IMR-90 (cell line): ENCODE results near the gene TPST1. TPM values are rescaled to one million over a fixed set of nuclear protein-coding genes. Genes with fewer than 3 reads are reported as not detected.

Experiments used
- ATAC-seq: fragments of 200-7000 bp; cut with Tn5 transposase; 2 replicates; pipeline ENCODE4 v1.9.1; 2020; ENCODE audit warnings: low read depth, mild to moderate bottlenecking, moderate library complexity
- BruUV-seq: library from RNA; stranded (reverse); fragments of 400-500 nt; replicated peaks from 2 replicates; lab custom pipeline; 2021; lab: Mats Ljungman, UMichigan
- CTCF ChIA-PET: fragments of 300-600 bp; formaldehyde crosslinking; extraction: SDS; loops from one replicate; lab custom pipeline; 2021; ENCODE audit warnings: antibody characterized with exemption; lab: Yijun Ruan, JAX
- POLR2A ChIA-PET: fragments of 300-600 bp; sonication (Branson Sonifier 250); formaldehyde crosslinking; loops from one replicate; lab custom pipeline; 2022; ENCODE audit warnings: antibody characterized with exemption; ENCODE audit not compliant: unreplicated experiment; lab: Charles Lee
- DNase-seq: peaks from one replicate; pipeline ENCODE4 v3.0.0; 2013
- H2AFZ ChIP-seq: replicated peaks from 2 replicates; pipeline ENCODE3; 2013; ENCODE audit warnings: low read length, mild to moderate bottlenecking; ENCODE audit not compliant: poor library complexity
- H2AK5ac ChIP-seq: 2 replicates; pipeline ENCODE4 v1.6.1; 2013; ENCODE audit warnings: low read depth, low read length, inconsistent platforms
- H2AK9ac ChIP-seq: replicated peaks from 2 replicates; pipeline ENCODE3; 2013; ENCODE audit warnings: mild to moderate bottlenecking, low read depth, low read length, moderate library complexity; ENCODE audit not compliant: poor library complexity
- H2BK120ac ChIP-seq: 2 replicates; pipeline ENCODE4 v1.6.1; 2013; ENCODE audit warnings: low read depth, low read length, inconsistent platforms
- H2BK15ac ChIP-seq: 3 replicates; pipeline ENCODE4 v1.6.1; 2013; ENCODE audit warnings: low read depth, low read length, inconsistent platforms
- H2BK20ac ChIP-seq: 2 replicates; pipeline ENCODE4 v1.6.1; 2013; ENCODE audit warnings: low read depth, mild to moderate bottlenecking, inconsistent platforms, low read length, moderate library complexity
- H2BK5ac ChIP-seq: 2 replicates; pipeline ENCODE4 v1.6.1; 2013; ENCODE audit warnings: mild to moderate bottlenecking, low read depth, low read length, inconsistent platforms; ENCODE audit not compliant: poor library complexity, severe bottlenecking
- H3K14ac ChIP-seq: replicated peaks from 2 replicates; pipeline ENCODE4 v1.6.1; 2013; ENCODE audit warnings: low read depth, low read length, inconsistent platforms
- H3K18ac ChIP-seq: 2 replicates; pipeline ENCODE4 v1.6.1; 2013; ENCODE audit warnings: low read depth, low read length, control low read depth
- H3K23ac ChIP-seq: 2 replicates; pipeline ENCODE4 v1.6.1; 2013; ENCODE audit warnings: low read depth, low read length, inconsistent platforms
- H3K27ac ChIP-seq: 2 replicates; pipeline ENCODE4 v1.5.1; 2013; ENCODE audit warnings: mild to moderate bottlenecking, control low read depth, low read length; ENCODE audit not compliant: insufficient read depth
- H3K27me3 ChIP-seq: 2 replicates; pipeline ENCODE4 v1.6.1; 2013; ENCODE audit warnings: low read length; ENCODE audit not compliant: control insufficient read depth, insufficient read depth
- H3K36me3 ChIP-seq: 2 replicates; pipeline ENCODE4 v1.6.1; 2013; ENCODE audit warnings: low read length, mixed read lengths; ENCODE audit not compliant: control insufficient read depth, insufficient read depth
- H3K4ac ChIP-seq: 2 replicates; pipeline ENCODE4 v1.6.1; 2013; ENCODE audit warnings: low read depth, low read length, inconsistent platforms
- H3K4me1 ChIP-seq: 2 replicates; pipeline ENCODE4 v1.6.1; 2013; ENCODE audit warnings: low read length, mixed read lengths; ENCODE audit not compliant: control insufficient read depth, insufficient read depth
- H3K4me2 ChIP-seq: 2 replicates; pipeline ENCODE4 v1.6.1; 2013; ENCODE audit warnings: low read depth, mild to moderate bottlenecking, control low read depth, low read length, moderate library complexity
- H3K4me3 ChIP-seq: 2 replicates; pipeline ENCODE4 v1.5.1; 2013; ENCODE audit warnings: low read depth, mild to moderate bottlenecking, control low read depth, low read length, moderate library complexity; ENCODE audit not compliant: insufficient read depth
- H3K56ac ChIP-seq: 2 replicates; pipeline ENCODE4 v1.6.1; 2013; ENCODE audit warnings: low read length, inconsistent platforms; ENCODE audit not compliant: insufficient read depth; ENCODE audit errors: extremely low read depth
- H3K79me1 ChIP-seq, 2 experiments: 2 replicates each; pipeline ENCODE4 v1.6.1; 2013; ENCODE audit warnings: low read length in 2 of 2, inconsistent platforms in 1 of 2, low read depth in 1 of 2
- H3K9ac ChIP-seq: 2 replicates; pipeline ENCODE4 v1.6.1; 2013; ENCODE audit warnings: low read depth, low read length, control low read depth
- H3K9me1 ChIP-seq: 2 replicates; pipeline ENCODE4 v1.6.1; 2013; ENCODE audit warnings: low read length, inconsistent platforms; ENCODE audit not compliant: insufficient read depth
- H3K9me3 ChIP-seq: 2 replicates; pipeline ENCODE4 v1.6.1; 2013; ENCODE audit warnings: low read length; ENCODE audit not compliant: control insufficient read depth, insufficient read depth
- H4K20me1 ChIP-seq: 2 replicates; pipeline ENCODE4 v1.6.1; 2013; ENCODE audit warnings: low read length, inconsistent platforms; ENCODE audit not compliant: insufficient read depth
- H4K5ac ChIP-seq: 2 replicates; pipeline ENCODE4 v1.6.1; 2013; ENCODE audit warnings: mild to moderate bottlenecking, low read depth, low read length, control low read depth
- H4K8ac ChIP-seq, 2 experiments: 2 replicates each; pipeline ENCODE4 v1.6.1; 2013; ENCODE audit warnings: low read depth in 2 of 2, low read length in 2 of 2, control low read depth in 1 of 2, inconsistent platforms in 1 of 2
- H4K91ac ChIP-seq: 2 replicates; pipeline ENCODE4 v1.6.1; 2013; ENCODE audit warnings: low read depth, low read length, inconsistent platforms; ENCODE audit not compliant: insufficient read depth
- BHLHE40 ChIP-seq: fragments of 150-350 bp; IDR thresholded peaks from 2 replicates; pipeline ENCODE4 v1.6.1; 2016; ENCODE audit warnings: mild to moderate bottlenecking, low read depth, low read length
- CHD1 ChIP-seq: IDR thresholded peaks from 2 replicates; pipeline ENCODE4 v1.6.1; 2012; ENCODE audit warnings: low read depth, low read length, improper control_type of control experiment
- MXI1 ChIP-seq: IDR thresholded peaks from 2 replicates; pipeline ENCODE4 v1.6.1; 2012; ENCODE audit warnings: low read depth, mild to moderate bottlenecking, low read length, moderate library complexity, borderline replicate concordance
- RCOR1 ChIP-seq: IDR thresholded peaks from 2 replicates; pipeline ENCODE4 v1.6.1; 2012; ENCODE audit warnings: mild to moderate bottlenecking, low read length, improper control_type of control experiment; ENCODE audit not compliant: insufficient replicate concordance
- USF2 ChIP-seq: fragments of 150-350 bp; IDR thresholded peaks from 2 replicates; pipeline ENCODE4 v1.6.1; 2017; ENCODE audit warnings: mild to moderate bottlenecking, antibody characterized with exemption, low read length, low read depth
- WGBS, 2 experiments: methylation state at CpG; one replicate each; pipeline versions ENCODE4 v1.1.5 to v1.1.7; 2013; ENCODE audit warnings: missing lambda C conversion rate in 2 of 2; ENCODE audit not compliant: insufficient read length in 1 of 2; ENCODE audit errors: extremely low coverage in 2 of 2; 5-methylcytosine and 5-hydroxymethylcytosine counted together
- dilution Hi-C: fragments of 300-500 bp; cut with HindIII; formaldehyde crosslinking; loops from one replicate; pipeline ENCODE4 v1.14.3; 2018; ENCODE audit warnings: low sequenced_read_pairs; ENCODE audit not compliant: unreplicated experiment
- in situ Hi-C: fragments of 300-500 bp; cut with MboI; formaldehyde crosslinking; loops from 3 replicates; pipeline ENCODE4 v1.14.3; 2019; ENCODE audit warnings: low sequenced_read_pairs, inconsistent platforms, mixed read lengths
- intact Hi-C: fragments of 100-400 bp; cut with micrococcal nuclease; formaldehyde crosslinking; loops from 2 replicates; pipeline ENCODE4 v1.10.0; 2022
- polyA plus RNA-seq, 3 experiments: library from polyadenylated mRNA; depleted of rRNA; stranded (reverse); fragments of >200 nt; gene quantifications; 2 replicates each; pipeline ENCODE4 v1.2.3, GENCODE V29; 2012; ENCODE audit warnings: low replicate concordance in 1 of 3
- total RNA-seq: library from RNA; depleted of rRNA; stranded (reverse); fragments of >200 nt; gene quantifications from 2 replicates; pipeline ENCODE4 v1.2.3, GENCODE V29; 2012

The TPST1 gene
- total and polyA plus RNA-seq, 2 of the 4 experiments (the other 2 are of a cell fraction): 37.7 to 58.6 TPM

- Histone ChIP-seq H2BK120ac (no peak overlapping the region), H4K8ac (no peak overlapping the region), H2BK5ac (no peak overlapping the region), H3K36me3 (peaks cover 7% of the 10 kb centered on the region), H3K23ac (no peak overlapping the region), H4K91ac (no peak overlapping the region), H3K14ac (no peak overlapping the region), H4K5ac (no peak overlapping the region), H3K9ac (no peak overlapping the region), H4K20me1 (peaks cover 16% of the 10 kb centered on the region; the same call in 1 of the 2 replicates), H3K4me1 (peaks cover 4% of the 10 kb centered on the region), H2AFZ (no peak overlapping the region), H3K4ac (no peak overlapping the region), H2BK15ac (no peak overlapping the region), H3K9me3 (no peaks in the 10 kb centered on the region; the same call in 1 of the 2 replicates), H3K56ac (no peak overlapping the region), H3K18ac (no peak overlapping the region; the same call in 1 of the 2 replicates), H3K9me1 (peaks cover 3% of the 10 kb centered on the region; the same call in 1 of the 2 replicates), H3K27me3 (no peaks in the 10 kb centered on the region), H2AK5ac (no peak overlapping the region), H2AK9ac (no peak overlapping the region), H3K4me2 (no peak overlapping the region), H3K4me3 (no peak overlapping the region), H3K27ac (no peak overlapping the region), H2BK20ac (no peak overlapping the region), H3K79me1 (peaks cover 24 to 50% of the 10 kb centered on the region in 2 experiments)
- intact Hi-C loops (no loop called here), dilution Hi-C loops (no loop called here), in situ Hi-C loops (no loop called here)
- no CpG with 5 or more reads among the region's 5 CpGs for WGBS, 2 experiments
- no peak for TF ChIP-seq BHLHE40
- TF ChIP-seq USF2: no peak
- no peak for TF ChIP-seq RCOR1
- TF ChIP-seq CHD1: no peak
- TF ChIP-seq MXI1: no peak
- ATAC-seq (no peak), DNase-seq (no peak)
- BruUV-seq: no TSS peak
- ChIA-PET POLR2A (no interaction called here), CTCF (interaction anchor here (1.3 to 1.4 kb wide), 2 partner anchors 11 to 20 kb away, joined by 3 read pairs; no protein-coding TSS in a partner anchor)
Measured at GRCh38 chr7:66258409-66258808, 53.3 kb downstream of the TPST1 start.
